Frontal cortex (tissue), 4 donors: ENCODE results near the gene ATXN7L3B. TPM values are rescaled to one million over a fixed set of nuclear protein-coding genes. Genes with fewer than 3 reads are reported as not detected.
"Not testable (repeated sequence)": the region's sequence is repeated elsewhere in the genome, so short reads cannot be mapped to it uniquely, and the experiment has no call there.

Experiments
- DNase-seq, 2 donors: peaks; one replicate each; pipeline ENCODE4 v3.0.0; 2012; ENCODE audit warnings: low spot score in 2 of 2
- FAIRE-seq: peaks from 2 replicates; lab custom pipeline; 2012; peaks lifted over from hg19 to GRCh38; lab: Jason Lieb, UNC
- total RNA-seq: library from RNA; depleted of rRNA; stranded (reverse); fragments of >200 nt; gene quantifications from one replicate; pipeline ENCODE4 v1.2.3, GENCODE V29; 2014
- donor health status: control.
- donor health status: control.
- donor health status: control.

Gene ATXN7L3B, protein sequence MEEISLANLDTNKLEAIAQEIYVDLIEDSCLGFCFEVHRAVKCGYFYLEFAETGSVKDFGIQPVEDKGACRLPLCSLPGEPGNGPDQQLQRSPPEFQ
- 103 TPM for total RNA-seq

DNA sequence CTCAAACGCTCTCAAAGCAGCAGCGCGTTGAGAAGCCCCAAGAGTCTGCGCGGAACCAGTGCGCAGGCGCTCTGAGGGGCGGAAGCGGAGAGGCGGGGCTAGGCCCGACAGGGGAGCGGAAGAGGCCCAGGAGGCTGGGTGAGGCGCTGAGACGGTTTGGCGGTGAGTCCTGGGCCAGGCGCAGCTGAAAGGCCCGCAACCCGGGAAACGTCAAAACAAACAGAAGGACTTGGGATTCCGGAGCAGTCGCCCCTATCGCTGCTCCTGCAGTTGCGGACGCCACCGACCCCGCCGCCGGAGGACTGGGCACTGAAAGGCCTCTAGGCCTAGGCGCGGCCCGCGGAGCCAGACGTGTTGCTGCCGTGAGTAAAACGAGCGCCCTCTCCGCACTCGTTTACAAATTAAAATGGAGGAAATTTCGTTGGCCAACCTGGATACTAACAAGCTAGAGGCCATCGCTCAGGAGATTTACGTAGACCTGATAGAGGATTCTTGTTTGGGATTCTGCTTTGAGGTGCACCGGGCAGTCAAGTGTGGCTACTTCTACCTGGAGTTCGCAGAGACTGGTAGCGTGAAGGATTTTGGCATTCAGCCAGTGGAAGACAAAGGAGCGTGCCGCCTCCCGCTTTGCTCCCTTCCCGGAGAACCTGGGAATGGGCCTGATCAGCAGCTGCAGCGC lies at the start of gene ATXN7L3B:
ATXN7L3B (plus strand) TSS at position 129 of the 679 bp plus-strand sequence; CDS start at position 407, 278 bp downstream.
- no peak for FAIRE-seq

DNA sequence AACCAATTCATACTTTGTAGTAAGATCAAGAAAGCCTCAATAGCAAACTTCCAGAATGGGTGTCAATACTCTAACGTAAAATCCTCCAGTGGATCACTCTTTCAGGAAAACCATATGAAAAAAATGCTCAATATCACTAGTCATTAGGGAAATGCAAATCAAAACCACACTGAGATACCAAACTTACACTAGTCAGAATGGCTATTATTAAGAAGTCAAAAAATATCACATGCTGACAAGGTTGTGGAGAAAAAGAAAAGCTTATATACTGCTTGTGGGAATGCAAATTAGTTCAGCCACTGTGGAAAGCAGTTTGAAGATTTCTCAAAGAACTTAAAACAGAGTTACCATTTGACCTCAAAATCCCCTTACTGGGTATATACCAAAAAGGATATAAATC lies 49.5 kb upstream of the ATXN7L3B start:
- no peak for DNase-seq

More for the DNA sequence above, at the start of gene ATXN7L3B:
- DNase-seq, result peak; percentile 71 to 81

DNA sequence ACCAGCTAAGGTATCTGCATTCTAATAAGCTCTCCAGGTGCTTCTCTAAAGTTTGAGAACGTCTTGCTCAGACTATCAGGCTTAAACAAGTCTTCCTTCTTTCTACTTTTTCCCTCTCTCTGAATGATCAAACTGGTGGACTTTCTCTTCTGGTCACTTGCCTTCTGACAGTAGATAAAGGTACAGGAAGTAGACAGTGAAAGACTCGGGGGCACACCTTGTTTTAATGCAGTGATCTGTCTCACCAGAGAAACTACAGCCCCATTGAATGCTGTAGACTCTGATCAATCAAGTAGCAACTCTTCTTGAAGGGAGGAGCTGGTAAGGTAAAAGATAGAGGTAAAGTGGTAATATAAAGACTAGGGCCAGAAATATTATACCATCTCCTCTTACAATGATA lies 48.1 kb upstream of the ATXN7L3B start:
- FAIRE-seq (no peak), DNase-seq (no peak)

More for the DNA sequence above, 49.5 kb upstream of the ATXN7L3B start:
- FAIRE-seq, result no peak

DNA sequence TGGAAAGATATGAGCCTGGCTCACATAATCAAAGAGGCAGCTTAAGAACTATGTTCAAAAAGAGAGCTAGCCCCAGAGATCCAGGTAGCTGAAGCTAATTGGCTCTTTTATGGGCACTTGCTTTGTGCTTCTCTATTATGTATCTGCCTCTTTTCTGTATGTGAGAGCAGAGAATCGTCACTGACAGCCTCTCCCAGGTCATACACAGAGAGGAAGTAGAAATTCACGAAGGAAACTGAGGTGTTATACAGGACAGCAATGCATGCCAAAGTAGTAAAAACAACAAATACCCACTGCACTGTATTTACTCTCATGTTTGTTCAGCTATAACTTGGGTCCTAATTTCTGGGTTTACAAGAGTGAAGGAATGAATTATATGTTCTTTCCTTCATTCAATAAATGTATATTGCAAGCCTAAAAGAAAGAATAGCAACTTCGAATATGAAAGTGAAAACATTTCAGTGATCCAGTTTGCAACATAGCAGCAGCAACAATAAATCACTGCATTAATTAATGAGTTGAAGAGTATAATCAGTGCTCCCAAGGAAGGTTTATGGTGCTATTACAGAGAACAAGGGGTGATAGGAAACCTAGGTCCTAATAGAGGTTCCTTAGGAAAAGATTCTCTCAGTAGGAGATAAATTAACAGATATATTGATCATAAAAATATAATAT lies 47.1 kb upstream of the ATXN7L3B start:
- no peak for DNase-seq

DNA sequence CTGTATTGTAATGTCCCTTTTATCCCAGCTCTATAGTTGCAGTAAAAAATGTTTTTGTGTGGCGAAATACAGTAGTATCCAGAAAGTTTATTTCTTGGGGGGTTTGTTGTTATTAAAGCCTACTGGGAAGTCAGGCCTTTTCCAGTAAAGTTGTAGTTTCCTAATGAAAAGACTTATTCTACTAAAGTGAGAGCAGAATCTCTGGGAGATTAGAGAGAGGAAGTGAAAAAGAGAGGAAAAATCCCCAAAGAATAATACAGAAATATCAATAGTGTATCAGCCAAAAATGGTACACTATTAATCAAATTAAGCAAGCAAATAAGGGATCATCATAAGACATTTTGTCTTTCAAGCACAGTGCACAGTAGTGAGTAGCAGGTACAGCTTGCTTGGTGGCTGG lies 46.3 kb upstream of the ATXN7L3B start:
- no peak for DNase-seq
- no peak for FAIRE-seq

More for the DNA sequence above, 47.1 kb upstream of the ATXN7L3B start:
- FAIRE-seq, result no peak

DNA sequence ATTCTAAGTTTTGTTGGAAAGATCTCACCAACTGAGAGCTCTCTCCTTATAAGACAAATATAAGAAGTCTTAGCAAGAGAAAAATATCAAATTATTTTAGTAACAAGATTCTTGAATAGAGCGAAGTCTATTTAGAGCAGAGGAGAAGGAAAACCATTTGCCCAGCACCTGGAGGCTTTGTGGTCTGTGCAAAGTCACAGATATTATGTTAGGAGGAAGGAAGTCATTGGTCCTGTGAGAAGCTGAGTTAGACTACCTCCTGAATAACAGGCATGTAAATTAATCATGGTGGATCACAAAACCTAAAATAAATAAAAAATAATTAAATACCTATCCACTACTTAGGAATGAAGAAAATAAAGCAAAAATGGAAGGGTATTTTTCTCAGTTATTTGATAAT lies 38.4 kb upstream of the ATXN7L3B start:
- FAIRE-seq, result no peak
- no peak for DNase-seq

DNA sequence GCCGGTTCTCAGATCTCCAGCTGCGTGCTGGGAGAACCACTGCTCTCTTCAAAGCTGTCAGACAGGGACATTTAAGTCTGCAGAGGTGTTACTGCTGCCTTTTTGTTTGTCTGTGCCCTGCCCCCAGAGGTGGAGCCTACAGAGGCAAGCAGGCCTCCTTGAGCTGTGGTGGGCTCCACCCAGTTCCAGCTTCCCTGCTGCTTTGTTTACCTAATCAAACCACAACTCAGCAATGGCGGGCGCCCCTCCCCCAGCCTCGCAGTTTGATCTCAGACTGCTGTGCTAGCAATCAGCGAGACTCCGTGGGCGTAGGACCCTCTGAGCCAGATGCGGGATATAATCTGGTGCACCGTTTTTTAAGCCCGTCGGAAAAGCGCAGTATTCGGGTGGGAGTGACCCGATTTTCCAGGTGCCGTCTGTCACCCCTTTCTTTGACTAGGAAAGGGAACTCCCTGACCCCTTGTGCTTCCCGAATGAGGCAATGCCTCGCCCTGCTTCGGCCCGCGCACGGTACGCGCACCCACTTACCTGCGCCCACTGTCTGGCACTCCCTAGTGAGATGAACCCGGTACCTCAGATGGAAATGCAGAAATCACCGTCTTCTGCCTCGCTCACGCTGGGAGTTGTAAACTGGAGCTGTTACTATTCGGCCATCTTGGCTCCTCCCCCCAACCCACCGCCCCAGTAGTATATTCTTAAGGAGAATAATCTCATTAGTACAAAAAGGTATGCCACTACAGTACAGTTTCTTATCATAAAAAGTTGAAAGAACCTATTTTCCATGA lies 28.6 kb upstream of the ATXN7L3B start:
- not testable (repeated sequence) for FAIRE-seq, DNase-seq

DNA sequence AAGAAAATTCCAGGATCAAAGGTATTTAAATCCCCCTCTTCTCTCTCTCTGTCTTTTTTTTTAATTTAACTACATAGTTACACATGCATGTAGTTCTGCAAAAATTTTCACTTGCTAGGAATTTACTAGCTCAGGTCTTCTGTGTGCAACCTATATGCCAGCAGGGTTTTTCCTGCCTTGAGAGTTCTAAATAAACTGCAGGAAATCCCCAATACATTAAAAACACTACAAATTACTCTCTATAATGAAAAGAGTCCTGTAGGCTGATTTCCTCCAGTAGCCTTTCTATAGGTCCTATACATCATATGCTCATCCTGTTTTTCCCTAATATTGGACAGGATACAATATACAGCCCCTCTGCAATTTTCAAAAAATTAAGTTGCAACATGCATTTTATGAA lies 27.7 kb upstream of the ATXN7L3B start:
- DNase-seq (no peak), FAIRE-seq (no peak)

DNA sequence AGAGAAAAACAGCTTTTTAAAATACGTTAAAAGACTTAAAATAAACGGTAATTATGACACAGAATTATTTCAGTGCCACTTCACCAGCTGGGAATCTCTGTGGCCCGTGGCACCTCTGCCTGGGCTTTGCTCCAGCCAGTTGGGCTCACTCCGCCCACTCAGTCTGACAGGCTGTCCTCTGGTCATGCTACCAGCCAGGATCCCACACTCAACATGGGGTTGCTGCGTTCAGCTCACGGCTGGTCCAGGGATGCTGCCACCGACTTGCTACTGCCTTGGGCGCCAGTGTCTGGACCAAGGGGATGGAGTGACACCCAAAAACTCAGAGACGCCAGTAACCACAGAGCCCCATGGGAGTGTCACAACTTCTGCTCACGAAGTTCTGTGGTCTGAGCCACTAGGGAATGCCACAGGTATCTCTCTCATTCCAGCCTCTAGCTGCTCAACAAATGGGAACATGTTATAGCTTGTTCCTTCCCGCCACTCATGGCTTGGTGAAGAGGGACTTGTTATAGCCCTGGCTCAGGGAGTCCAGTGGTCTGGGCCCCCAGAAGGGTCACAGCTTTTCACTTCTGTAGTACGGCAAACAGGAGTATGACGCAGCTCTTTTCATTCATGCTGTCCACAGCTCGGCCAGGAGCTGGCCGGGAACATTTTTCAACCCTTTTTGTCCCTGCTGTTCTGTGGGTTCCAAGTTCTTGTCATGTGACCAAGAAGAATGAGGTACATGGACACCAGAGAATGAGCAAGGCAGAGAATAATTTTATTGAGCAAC lies 23.4 kb upstream of the ATXN7L3B start:
- FAIRE-seq (no peak), DNase-seq (no peak)

DNA sequence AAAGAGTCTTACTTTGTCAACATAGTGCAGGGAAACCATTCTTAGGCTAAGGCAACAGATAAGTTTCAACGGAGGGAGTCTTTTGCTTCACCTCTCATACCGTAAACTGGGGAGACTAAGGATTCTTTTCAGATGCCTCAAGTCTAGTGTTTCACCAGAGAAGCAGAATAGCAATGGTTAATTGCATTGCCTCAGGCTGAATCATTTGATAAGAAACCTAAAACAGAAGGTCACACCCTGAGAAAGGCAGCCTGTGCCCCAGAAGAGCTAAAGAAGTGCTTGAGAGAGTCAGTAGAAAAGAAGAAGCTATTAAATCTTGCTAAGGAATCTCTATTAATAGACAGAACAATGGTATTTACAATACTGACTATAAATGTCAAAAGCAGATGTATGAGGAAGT lies 21.8 kb upstream of the ATXN7L3B start:
- no peak for FAIRE-seq
- no peak for DNase-seq

DNA sequence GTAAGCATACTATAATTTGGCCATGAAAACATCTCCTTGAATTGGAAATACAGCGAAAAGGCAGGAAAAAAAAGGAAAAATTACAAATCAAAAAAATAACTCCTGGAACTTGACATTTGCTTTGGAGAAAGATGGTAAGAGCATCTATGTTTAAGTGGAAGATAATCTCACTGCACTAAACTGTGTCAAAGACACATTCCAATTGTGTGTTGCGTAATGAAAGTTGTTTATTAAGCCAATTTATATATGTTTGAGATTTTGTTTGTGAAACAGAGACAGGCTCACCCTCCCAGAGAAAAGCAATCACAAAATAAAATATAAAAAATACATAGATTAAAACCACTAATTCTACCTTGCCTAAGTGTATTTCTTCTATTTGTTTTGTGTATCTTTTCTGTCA lies 11.1 kb upstream of the ATXN7L3B start:
- FAIRE-seq (no peak), DNase-seq (no peak)

DNA sequence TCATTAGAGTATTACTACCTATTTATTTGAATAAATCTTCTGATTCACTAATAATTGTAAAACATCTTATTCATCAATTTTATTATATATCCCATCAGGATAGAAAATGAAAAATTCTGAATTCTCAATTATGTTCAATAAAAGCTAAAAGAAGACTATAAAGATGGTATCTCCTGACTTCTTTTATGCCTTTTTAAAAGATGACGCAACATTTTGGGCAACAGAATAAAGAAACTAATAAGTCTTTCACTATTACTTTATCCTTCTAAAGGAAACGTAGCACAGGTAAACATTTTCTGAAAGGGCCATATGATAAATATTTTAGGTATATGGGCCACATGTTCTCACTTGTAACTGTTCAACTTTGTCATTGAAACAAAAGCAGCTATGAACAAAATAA lies 10.1 kb upstream of the ATXN7L3B start:
- no peak for DNase-seq
- FAIRE-seq, result no peak

DNA sequence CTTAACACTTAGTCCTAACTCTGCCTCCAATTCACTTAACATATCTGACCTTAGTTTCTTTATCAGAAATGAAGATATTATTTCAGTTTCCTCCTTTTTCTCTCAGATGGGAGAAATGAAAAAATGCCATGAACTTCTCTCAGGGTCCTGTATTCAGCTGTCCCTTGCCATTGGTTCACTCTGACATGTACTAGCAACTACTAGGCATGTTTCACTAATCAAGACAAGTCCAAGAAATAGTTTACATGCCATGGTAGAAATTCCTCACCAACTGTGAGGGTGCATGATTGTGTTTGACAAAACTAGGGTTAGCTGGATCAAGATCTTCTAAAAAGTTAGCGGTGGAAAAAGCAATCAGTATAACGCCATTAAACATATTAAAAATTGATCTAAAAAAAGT lies 7.0 kb upstream of the ATXN7L3B start:
- FAIRE-seq (no peak), DNase-seq (no peak)

DNA sequence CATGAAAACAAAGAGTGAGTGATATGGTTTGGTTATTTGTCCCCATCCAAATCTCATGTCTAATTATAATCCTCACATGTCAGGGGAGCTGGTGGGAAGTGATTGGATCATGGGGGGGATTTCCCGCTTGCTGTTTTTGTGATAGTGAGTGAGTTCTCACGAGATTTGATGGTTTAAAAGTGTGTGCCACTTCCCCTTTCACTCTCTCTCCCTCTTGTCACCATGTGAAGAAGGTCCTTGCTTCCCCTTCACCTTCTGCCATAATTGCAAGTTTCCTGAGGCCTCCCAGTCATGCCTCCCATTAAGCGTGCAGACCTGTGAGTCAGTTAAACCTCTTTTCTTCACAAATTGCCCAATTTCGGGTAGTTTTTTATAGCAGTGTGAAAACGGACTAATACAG lies 2.1 kb upstream of the ATXN7L3B start:
- no peak for DNase-seq
- FAIRE-seq, result no peak

DNA sequence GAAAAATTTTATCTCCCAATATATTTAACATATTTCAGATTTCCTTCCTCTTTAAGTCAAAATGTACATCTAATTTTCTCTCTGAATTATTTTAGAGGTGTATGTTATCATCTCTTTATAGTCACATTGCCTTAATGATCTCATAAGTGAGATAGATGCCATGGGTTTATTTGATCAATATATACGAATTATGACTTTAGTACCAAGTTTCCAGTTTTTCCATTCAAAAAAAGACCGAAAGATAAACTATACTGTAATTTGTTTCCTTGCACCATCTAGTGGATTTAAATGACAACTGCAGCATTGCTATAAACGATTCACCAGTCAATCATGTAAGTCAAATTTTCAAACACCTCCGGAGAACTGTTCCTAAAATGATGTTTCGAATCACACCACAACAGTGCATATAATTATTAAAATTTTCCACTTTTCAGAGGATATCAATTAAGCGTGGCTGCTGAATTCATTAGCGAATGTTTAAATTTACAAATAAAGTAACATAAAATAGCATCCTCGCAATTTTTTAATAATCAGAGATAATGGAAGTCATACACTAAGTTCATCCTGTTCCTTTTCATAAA lies 419 bp upstream of the ATXN7L3B start:
- DNase-seq (peak; percentile 53 to 62), FAIRE-seq (peak; percentile 55)

DNA sequence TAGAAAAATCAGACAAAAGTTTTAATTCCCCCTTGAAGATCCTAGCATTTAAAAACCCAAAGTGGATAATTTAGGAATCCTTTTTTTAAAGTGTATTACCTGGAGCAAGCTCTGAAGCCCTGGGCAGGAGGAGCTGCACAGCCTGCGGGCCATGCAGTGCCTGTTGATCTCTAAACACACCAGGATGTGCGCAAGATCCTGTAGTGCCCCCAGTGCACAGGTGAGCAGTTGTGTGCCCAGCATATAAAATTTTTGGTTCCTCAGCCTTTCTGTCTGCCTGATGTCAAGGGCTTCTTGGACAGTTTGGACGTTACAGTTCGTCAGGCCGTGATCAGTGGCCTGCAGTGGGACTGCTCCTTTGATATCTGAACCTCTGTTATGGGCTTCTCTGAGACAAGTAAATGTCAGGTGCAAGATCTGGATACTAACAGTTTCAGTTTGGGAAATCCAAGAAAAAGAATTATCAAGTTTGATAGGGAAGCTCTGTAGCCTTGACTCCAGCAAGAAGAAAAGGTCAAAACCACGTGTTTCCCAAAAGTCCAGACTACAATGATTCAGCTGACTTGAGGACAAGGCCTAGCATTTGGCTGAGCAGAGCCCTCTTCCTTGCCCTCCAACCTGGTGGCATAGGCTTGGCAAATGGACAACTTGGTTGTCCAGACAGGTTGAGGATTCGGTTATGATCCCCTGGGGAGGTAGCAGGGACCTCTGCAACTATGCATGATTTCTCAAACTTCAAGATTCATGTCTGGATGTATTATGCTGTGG lies 1.0 kb downstream of the ATXN7L3B start:
- DNase-seq (no peak), FAIRE-seq (no peak)

DNA sequence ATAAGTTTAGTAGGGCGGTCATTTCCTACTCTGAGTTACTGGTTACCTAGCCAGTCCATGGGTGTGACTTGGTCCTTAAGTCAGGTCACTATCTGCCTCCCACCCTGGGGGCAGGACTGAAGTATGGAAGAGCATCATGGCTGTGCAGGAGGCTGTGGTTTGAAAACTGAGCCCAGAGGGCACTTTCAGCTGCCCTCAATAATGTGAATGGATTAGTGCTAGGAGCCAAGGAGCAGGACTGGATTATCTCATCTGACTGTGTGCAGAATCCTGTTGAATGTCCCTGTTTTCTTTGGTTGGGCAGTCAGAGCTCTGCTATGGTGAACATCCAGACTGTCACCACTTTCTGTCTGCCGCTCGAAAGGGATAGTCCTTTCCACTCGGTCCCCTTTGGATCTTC lies 1.6 kb downstream of the ATXN7L3B start:
- DNase-seq (no peak), FAIRE-seq (no peak)

DNA sequence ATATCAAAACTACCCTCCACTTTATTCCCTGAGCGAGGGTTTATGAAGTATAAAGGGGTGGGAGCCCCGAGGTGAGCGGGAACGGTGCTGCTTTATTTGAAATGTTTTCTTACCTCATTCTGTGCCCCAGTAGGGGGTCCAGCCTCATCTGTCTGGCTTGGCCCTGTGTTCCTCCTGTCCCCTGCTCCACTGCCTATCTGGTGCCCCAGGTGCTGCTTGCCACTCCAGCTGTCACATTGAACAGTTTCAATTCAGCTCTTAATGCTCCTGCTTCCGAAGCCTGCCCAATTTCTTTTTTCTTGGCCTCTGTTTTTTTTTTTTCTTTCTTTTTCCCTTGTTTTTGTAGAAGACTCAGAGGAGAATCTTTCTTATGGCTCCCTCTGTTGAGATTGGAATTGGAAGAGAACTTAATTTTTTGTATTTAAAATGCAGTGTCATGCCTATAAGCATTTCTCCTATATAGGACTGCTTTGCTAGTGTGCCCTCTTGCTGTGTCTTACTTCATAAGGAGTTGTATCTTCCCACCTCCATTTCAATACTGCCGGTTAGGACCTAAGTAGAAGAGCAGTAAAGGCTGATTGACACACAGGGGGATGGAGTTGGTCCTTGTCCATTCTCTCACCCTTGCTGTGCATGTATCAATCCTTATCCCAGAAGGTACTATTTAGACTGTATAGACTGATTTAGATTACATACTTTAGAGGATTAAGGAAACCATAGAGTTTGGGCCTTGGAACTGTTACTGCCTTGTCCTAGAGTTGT lies 2.3 kb downstream of the ATXN7L3B start:
- DNase-seq (no peak), FAIRE-seq (no peak)
